NT2/D1 (cell line): ENCODE data around the gene TMEM150C.
A peak's percentile ranks its signal among the peaks of the same experiment; 100 is the strongest.
"Not testable (repeated sequence)": the region's sequence is repeated elsewhere in the genome, so short reads cannot be mapped to it uniquely, and the experiment has no call there.

Source experiments
- DNase-seq: peaks from one replicate; pipeline ENCODE4 v3.0.0-alpha.2; 2011; ENCODE audit warnings: low read depth, low spot score
- H3K27me3 ChIP-seq: 2 replicates; pipeline ENCODE4 v1.6.0; 2011; ENCODE audit warnings: mild to moderate bottlenecking; ENCODE audit not compliant: insufficient read length, insufficient read depth
- H3K36me3 ChIP-seq: 2 replicates; pipeline ENCODE4 v1.6.1; 2011; ENCODE audit warnings: mild to moderate bottlenecking, low read length, mixed read lengths; ENCODE audit not compliant: insufficient read depth, insufficient read length
- H3K4me1 ChIP-seq: 2 replicates; pipeline ENCODE4 v1.5.1; 2011; ENCODE audit not compliant: insufficient read depth, insufficient read length
- H3K4me3 ChIP-seq: 2 replicates; pipeline ENCODE4 v1.5.1; 2011; ENCODE audit warnings: low read depth; ENCODE audit not compliant: insufficient read length
- H3K9ac ChIP-seq: 2 replicates; pipeline ENCODE4 v1.6.0; 2011; ENCODE audit warnings: low read depth; ENCODE audit not compliant: insufficient read length
- H3K9me3 ChIP-seq: 2 replicates; pipeline ENCODE4 v1.5.1; 2011; ENCODE audit warnings: mild to moderate bottlenecking, low read length; ENCODE audit not compliant: insufficient read depth
- SUZ12 ChIP-seq: IDR thresholded peaks from 2 replicates; pipeline ENCODE4 v1.6.1; 2011; ENCODE audit not compliant: insufficient read length, insufficient read depth; ENCODE audit errors: extremely low read depth
- YY1 ChIP-seq: IDR thresholded peaks from 2 replicates; pipeline ENCODE4 v1.6.1; 2011; ENCODE audit not compliant: insufficient read length, insufficient read depth
- ZNF274 ChIP-seq: IDR thresholded peaks from 2 replicates; pipeline ENCODE4 v1.6.1; 2011; ENCODE audit warnings: mild to moderate bottlenecking, low read depth, low read length

TMEM150C gene

DNA sequence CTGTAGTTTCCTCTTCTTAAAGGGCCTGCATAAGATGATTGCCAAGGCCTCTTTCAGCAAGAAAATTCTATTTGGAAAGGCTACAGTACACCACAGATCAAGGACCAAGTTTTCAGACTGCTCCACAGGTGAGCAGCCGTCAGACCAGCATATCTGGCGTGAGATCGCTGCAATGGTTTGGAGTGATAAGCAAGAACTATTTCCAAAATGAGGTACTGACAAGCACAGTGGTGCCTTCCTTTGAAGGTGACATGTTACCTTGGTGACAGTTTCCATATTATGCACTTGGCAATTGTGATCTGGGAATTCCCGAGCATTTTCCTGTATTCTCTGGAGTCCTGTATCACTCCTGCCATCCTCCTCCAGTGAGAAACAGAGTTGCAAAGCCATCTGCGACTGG lies 7.3 kb upstream of the TMEM150C start:
- no peak for TF ChIP-seq SUZ12
- TF ChIP-seq YY1, result no peak
- TF ChIP-seq ZNF274, result no peak
- Histone ChIP-seq H3K4me3 (no peak overlapping the region), H3K36me3 (no peaks in the 10 kb centered on the region), H3K27me3 (no peaks in the 10 kb centered on the region), H3K9ac (no peak overlapping the region), H3K4me1 (peaks cover 1% of the 10 kb centered on the region), H3K9me3 (peaks cover 4% of the 10 kb centered on the region; the same call in 1 of the 2 replicates)
- no peak for DNase-seq

DNA sequence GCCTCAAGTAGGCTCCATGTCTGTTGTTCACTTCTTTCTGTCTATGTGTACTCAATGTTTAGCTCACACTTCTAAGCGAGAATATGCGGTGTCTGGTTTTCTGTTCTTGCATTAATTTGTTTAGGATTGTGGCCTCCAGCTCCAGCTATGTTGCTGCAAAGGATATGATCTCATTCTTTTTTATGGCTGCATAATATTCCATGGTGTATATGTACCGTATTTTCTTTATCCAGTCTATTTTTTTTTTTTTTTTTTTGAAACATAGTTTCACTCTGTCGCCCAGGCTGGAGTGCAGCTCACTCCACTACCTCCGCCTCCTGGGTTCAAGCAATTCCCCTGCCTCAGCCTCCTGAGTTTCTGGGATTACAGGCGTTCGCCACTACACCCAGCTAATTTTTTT lies 5.7 kb upstream of the TMEM150C start:
- Histone ChIP-seq H3K4me3 (no peak overlapping the region), H3K9me3 (peaks cover 4% of the 10 kb centered on the region; the same call in 1 of the 2 replicates), H3K9ac (no peak overlapping the region), H3K36me3 (no peaks in the 10 kb centered on the region), H3K4me1 (peaks cover 3% of the 10 kb centered on the region), H3K27me3 (no peaks in the 10 kb centered on the region)
- no peak for TF ChIP-seq ZNF274
- no peak for TF ChIP-seq SUZ12
- no peak for TF ChIP-seq YY1
- DNase-seq, result no peak

DNA sequence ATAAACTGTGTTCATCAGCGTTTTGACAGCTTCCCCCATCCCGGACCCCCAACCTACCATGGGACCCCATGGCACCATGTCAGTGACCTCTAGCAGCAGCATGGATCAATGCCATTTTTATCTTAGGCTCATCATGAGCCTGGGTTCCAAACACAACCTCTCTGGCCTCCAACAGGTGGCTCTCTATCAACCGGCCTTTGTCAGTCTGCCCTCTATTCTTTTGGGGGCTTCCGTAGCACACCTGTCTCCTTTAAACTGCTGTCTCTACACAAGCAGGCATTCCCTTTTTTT lies 721 bp upstream of the TMEM150C start:
- DNase-seq, result no peak
- peaks cover 3% of the 10 kb centered on the region for H3K4me1 ChIP-seq
- no peak overlapping the region for H3K4me3 ChIP-seq
- H3K9me3 ChIP-seq, result peaks cover 4% of the 10 kb centered on the region; the same call in 1 of the 2 replicates
- no peak overlapping the region for H3K9ac ChIP-seq
- peaks cover 11% of the 10 kb centered on the region for H3K27me3 ChIP-seq
- H3K36me3 ChIP-seq, result no peaks in the 10 kb centered on the region
- TF ChIP-seq YY1 (no peak), ZNF274 (no peak), SUZ12 (no peak)

DNA sequence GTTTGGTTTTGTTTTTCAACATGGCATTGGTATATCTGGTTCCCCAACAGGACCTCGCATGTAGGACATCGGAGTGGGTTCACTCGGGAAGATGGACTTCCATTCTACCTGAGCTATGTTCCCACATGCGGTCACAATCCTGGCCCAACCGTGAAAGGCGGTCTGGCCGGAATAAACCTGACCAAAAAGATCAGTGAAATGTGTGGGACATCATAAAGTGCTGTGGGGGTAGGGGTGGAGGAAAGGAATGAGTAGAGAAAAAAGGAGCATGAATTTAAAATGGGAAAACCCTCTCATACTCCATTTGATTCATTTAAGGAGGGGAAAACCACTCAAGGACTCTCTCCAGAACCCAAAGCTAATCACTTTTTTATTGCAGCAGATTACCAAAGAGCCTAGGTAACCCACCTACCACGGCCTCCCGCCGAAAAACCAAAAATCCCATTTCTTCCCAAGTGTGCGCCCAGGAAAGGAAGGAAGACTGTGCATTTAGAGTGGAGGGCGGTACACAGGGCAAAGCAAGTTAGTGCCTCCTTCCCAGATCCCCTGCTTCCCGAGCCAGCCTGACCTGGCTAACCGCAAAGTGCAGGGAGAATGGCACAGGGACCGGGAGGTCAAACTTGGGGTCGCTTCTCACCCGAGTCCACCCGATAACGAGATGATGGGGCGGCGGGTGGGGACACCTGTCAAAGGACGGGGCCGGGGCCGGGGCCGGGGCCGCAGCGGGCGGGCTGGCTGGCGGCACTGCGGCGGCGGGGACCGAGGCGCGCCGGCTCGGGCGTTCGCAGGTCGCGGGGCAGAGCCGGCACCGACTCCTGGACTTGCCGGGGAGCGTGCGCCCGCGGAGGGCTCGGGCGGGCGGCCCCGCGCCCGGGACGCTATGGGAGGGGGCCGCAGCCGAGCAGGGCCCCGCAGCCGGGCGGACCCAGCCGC lies 669 bp downstream of the TMEM150C start:
- no peak for DNase-seq
- TF ChIP-seq YY1 (no peak), ZNF274 (no peak), SUZ12 (no peak)
- H3K9ac ChIP-seq, result peak overlapping the region; percentile 70

DNA sequence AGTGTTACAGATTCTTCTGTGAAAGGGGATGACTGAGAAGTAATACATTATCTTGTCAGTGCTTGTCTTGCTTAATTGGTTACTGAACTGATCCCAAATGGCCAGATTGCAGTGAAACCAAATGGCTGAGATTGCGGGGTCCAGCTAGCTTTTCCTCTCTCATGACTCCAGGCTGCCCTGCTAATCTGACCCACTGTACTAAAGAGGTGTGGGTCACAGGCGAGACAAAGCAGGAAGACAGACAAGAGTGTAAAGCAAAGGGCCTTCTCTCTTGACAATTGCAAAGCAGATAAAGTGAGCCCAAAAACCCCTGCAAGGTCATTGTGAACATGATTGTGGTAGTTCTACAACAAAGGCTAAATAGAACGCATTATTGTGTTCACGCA lies 2.1 kb downstream of the TMEM150C start:
- H3K9me3 ChIP-seq, result no peaks in the 10 kb centered on the region
- DNase-seq, result no peak
- peaks cover 3% of the 10 kb centered on the region for H3K4me1 ChIP-seq
- TF ChIP-seq SUZ12, result no peak
- no peak for TF ChIP-seq ZNF274
- TF ChIP-seq YY1, result no peak
- H3K9ac ChIP-seq, result no peak overlapping the region
- H3K27me3 ChIP-seq, result peaks cover 11% of the 10 kb centered on the region
- H3K4me3 ChIP-seq, result no peak overlapping the region
- H3K36me3 ChIP-seq, result no peaks in the 10 kb centered on the region

More for the DNA sequence above, 669 bp downstream of the TMEM150C start:
- Histone ChIP-seq H3K9me3 (peaks cover 4% of the 10 kb centered on the region; the same call in 1 of the 2 replicates), H3K27me3 (peaks cover 11% of the 10 kb centered on the region), H3K4me1 (peaks cover 3% of the 10 kb centered on the region), H3K4me3 (peak overlapping the region; percentile 54), H3K36me3 (no peaks in the 10 kb centered on the region)

DNA sequence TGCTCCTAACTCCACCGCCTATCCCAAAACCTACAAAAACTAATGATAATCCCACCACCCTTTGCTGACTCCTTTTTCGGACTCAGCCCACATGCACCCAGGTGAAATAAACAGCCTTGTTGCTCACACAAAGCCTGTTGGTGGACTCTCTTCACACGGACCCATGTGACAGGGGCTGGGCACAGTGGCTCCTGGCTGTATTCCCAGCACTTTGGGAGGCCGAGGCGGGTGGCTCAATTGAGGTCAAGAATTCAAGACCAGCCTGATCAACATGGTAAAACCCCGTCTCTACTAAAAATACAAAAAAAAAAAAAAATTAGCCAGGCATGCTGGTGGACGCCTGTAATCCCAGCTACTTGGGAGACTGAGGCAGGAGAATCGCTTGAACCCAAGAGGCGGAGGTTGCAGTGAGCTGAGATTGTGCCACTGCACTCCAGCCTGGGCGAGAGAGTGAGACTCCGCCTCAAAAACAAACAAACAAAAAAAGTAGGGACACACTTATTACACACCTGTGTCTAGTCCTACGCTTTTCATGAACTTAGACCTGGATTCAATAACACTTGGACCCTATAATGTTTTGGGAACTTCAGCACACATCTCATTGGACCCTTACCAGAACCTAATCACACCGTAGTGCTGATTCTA lies 2.6 kb downstream of the TMEM150C start:
- H3K36me3 ChIP-seq, H3K9me3 ChIP-seq, H3K4me3 ChIP-seq, H3K4me1 ChIP-seq, H3K9ac ChIP-seq, DNase-seq: not testable (repeated sequence)
- H3K27me3 ChIP-seq, result peaks cover 11% of the 10 kb centered on the region

DNA sequence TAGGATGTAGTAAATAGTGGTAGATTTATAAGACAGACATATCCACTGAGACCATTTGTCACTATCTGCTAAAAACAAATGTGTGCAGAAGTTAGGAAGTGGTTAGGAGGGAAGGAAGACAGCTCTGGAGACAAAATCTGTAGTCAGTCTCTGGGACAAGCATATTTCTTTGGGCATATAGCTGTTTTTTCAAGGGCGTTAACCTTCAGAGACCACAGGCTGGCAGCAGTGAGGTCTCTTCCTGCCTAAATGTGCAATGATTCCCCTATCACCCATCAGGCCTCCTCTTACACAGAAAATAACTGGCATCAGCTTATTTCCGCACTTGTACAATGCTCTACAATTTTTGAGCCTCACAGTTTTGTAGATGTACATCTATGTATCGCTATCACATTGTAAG lies 6.5 kb downstream of the TMEM150C start:
- no peak overlapping the region for H3K9ac ChIP-seq
- H3K9me3 ChIP-seq, result no peaks in the 10 kb centered on the region
- no peaks in the 10 kb centered on the region for H3K36me3 ChIP-seq
- TF ChIP-seq YY1 (no peak), SUZ12 (no peak), ZNF274 (no peak)
- no peak overlapping the region for H3K4me3 ChIP-seq
- no peak for DNase-seq
- no peaks in the 10 kb centered on the region for H3K4me1 ChIP-seq
- peaks cover 4% of the 10 kb centered on the region for H3K27me3 ChIP-seq
